Gastrocnemius medialis (tissue), 4 donors: ENCODE data around the gene CNNM3. TPM values are rescaled to one million over a fixed set of nuclear protein-coding genes. Genes with fewer than 3 reads are reported as not detected.

Source experiments
- ATAC-seq, 2 donors: fragments of 150-250 bp; one replicate each; pipeline ENCODE4 v1.9.1; 2016
- DNase-seq, 2 donors: peaks; one replicate each; pipeline ENCODE4 v3.0.0-alpha.2; 2019
- H3K27ac ChIP-seq, 4 donors: fragments of 200-600 bp; sonication (generic); 1 replicate in 1 of 4; 2 replicates in 3 of 4; pipeline ENCODE4 v1.5.1; 2016 to 2018; ENCODE audit warnings: mild to moderate bottlenecking in 2 of 4, moderate library complexity in 1 of 4
- H3K27me3 ChIP-seq, 3 donors: fragments of 200-600 bp; sonication (generic) in 2 of 3; 1 replicate in 1 of 3; 2 replicates in 2 of 3; pipeline versions ENCODE4 v1.5.1 to v1.6.0; 2016 to 2019; ENCODE audit warnings: mild to moderate bottlenecking in 1 of 3, moderate library complexity in 1 of 3
- H3K36me3 ChIP-seq, 2 donors: fragments of 200-600 bp; sonication (generic) in 1 of 2; one replicate each; pipeline ENCODE4 v1.5.1; 2017 to 2018
- H3K4me1 ChIP-seq, 2 donors: fragments of 200-600 bp; sonication (generic) in 1 of 2; one replicate each; pipeline ENCODE4 v1.5.1; 2016 to 2017; ENCODE audit warnings: mild to moderate bottlenecking in 2 of 2
- H3K4me3 ChIP-seq, 4 donors: fragments of 200-600 bp; sonication (generic) in 3 of 4; 1 replicate in 1 of 4; 2 replicates in 3 of 4; pipeline ENCODE4 v1.5.1; 2016 to 2019; ENCODE audit warnings: mild to moderate bottlenecking in 2 of 4
- H3K9me3 ChIP-seq, 3 donors: fragments of 200-600 bp; sonication (generic) in 2 of 3; 1 replicate in 1 of 3; 2 replicates in 2 of 3; pipeline ENCODE4 v1.5.1; 2016 to 2019
- POLR2A ChIP-seq, 2 donors: fragments of 450-650 bp; IDR thresholded peaks; one replicate each; pipeline ENCODE4 v1.6.1; 2017; ENCODE audit warnings: antibody characterized with exemption in 2 of 2, mild to moderate bottlenecking in 2 of 2, moderate library complexity in 2 of 2
- in situ Hi-C, 4 donors: fragments of 200-750 bp; cut with MboI; loops; one replicate each; pipeline versions ENCODE4 v1.15.0 to v1.8.0; 2017; ENCODE audit warnings: low sequenced_read_pairs in 4 of 4
- intact Hi-C: fragments of 100-400 bp; cut with DNase I; formaldehyde crosslinking; loops from one replicate; pipeline ENCODE4 v1.15.1; 2023; ENCODE audit warnings: low total_unique reads
- total RNA-seq, 4 donors: library from RNA; depleted of rRNA; stranded (reverse); fragments of >200 nt; gene quantifications; one replicate each; pipeline versions ENCODE4 v1.1.0 to v1.2.3, GENCODE V29; 2016
- TF ChIP-seq, protein P1 (sequence below), 5 experiments: fragments of 450-650 bp in 3 of 5; fragments of 200-600 bp in 2 of 5; sonication (generic) in 2 of 5; IDR thresholded peaks in 4 of 5; conservative IDR thresholded peaks in 1 of 5; 1 replicate in 4 of 5; 2 replicates in 1 of 5; pipeline ENCODE4 v1.5.1; 2016 to 2019; ENCODE audit warnings: antibody characterized with exemption in 5 of 5, mild to moderate bottlenecking in 3 of 5, moderate library complexity in 3 of 5

Gene CNNM3
- total RNA-seq, 4 donors from 2014 or later: 3.3 to 9.8 (median 8.6) TPM

DNA sequence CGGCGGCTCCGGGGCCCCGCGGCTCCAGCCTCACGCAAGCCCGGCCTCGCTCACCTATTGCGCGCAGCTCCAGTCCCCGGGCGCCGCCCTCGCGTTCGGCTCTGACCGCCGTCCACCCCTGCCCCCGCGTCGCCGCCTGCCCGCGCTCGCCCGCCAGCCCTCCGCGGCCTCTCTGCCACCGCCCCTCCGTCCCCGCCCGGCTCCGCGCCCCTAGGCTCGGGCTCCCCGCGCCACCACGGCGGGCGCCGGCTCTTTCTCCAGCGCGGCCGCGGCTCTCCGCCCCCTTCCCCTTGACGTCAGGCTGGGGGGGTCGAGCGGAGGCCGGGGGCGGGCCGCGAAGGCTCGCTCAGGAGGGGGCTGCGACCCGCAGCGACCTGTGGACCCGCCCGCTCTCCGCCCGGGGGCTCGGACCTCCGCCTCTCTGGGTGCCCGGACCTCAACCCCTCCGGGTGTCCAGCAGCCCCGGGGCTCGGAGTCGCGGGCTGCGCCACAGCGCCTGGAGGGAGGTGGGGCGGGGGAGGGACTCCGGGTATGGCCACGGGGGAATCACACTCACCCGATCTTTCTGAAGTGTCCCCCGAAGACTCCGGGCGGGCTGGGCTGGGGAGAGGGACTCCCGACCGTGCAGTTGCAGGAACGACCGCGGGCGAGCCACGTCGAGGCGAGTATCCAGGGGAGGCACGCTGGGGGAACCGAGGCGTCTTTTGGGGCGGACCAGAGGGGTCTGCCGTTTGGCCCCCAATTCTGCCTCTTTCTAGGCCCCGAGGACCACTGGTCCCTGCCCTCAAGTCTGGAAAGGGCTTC is 54.0 kb downstream of the CNNM3 start, which contains the start of gene SEMA4C:
Gene SEMA4C, minus strand, starts transcription at position 259 of the 804 bp plus-strand sequence. CDS start 2,194 bp downstream, outside the sequence.
- ATAC-seq (peak; percentile 28 to 32), DNase-seq (no peak)
- Histone ChIP-seq H3K4me3 (peak within 1 kb of the TSS; percentile 74 to 95 (median 80)), H3K27me3 (no peaks in the 10 kb centered on the region), H3K4me1 (peaks cover 37 to 41% of the 10 kb centered on the region in 2 donors), H3K36me3 (peaks cover 0 to 5% of the 10 kb centered on the region in 2 donors), H3K27ac (peak within 1 kb of the TSS; percentile 86 to 90 (median 87)), H3K9me3 (no peaks in the 10 kb centered on the region)
- in situ Hi-C loops: no loop called here
- peak; percentile 77 to 79 for TF ChIP-seq POLR2A (IDR thresholded peaks at IDR 0.05)
- TF ChIP-seq, protein P1, sequence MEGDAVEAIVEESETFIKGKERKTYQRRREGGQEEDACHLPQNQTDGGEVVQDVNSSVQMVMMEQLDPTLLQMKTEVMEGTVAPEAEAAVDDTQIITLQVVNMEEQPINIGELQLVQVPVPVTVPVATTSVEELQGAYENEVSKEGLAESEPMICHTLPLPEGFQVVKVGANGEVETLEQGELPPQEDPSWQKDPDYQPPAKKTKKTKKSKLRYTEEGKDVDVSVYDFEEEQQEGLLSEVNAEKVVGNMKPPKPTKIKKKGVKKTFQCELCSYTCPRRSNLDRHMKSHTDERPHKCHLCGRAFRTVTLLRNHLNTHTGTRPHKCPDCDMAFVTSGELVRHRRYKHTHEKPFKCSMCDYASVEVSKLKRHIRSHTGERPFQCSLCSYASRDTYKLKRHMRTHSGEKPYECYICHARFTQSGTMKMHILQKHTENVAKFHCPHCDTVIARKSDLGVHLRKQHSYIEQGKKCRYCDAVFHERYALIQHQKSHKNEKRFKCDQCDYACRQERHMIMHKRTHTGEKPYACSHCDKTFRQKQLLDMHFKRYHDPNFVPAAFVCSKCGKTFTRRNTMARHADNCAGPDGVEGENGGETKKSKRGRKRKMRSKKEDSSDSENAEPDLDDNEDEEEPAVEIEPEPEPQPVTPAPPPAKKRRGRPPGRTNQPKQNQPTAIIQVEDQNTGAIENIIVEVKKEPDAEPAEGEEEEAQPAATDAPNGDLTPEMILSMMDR (IDR thresholded peaks at IDR 0.05 in 4 of 5, conservative IDR thresholded peaks at IDR 0.05 in 1 of 5): peak in 1 of 5 experiments; percentile 11
- intact Hi-C loops: loop anchor here (1.0 to 2.0 kb wide), 3 partner anchors 12 to 54 kb away; partner anchors contain the start of genes ANKRD39 and CNNM3

GRCh38 chr2:96870626-96871255 is 54.7 kb downstream of the CNNM3 start:
- intact Hi-C loops: no loop called here
- H3K9me3 ChIP-seq: no peaks in the 10 kb centered on the region
- in situ Hi-C loops: no loop called here
- peak overlapping the region; percentile 86 to 90 (median 87) for H3K27ac ChIP-seq
- DNase-seq: no peak
- no peaks in the 10 kb centered on the region for H3K27me3 ChIP-seq
- TF ChIP-seq, protein P1 (IDR thresholded peaks at IDR 0.05 in 4 of 5, conservative IDR thresholded peaks at IDR 0.05 in 1 of 5): no peak
- TF ChIP-seq POLR2A (IDR thresholded peaks at IDR 0.05): no peak
- H3K4me3 ChIP-seq: peak overlapping the region; percentile 74 to 95 (median 80)
- H3K36me3 ChIP-seq: no peaks in the 10 kb centered on the region
- peaks cover 38 to 41% of the 10 kb centered on the region in 2 donors for H3K4me1 ChIP-seq
- ATAC-seq: no peak

GRCh38 chr2:96872591-96873349 is 56.7 kb downstream of the CNNM3 start:
- Histone ChIP-seq H3K9me3 (no peaks in the 10 kb centered on the region), H3K27me3 (no peaks in the 10 kb centered on the region), H3K4me1 (peaks cover 29 to 31% of the 10 kb centered on the region in 2 donors), H3K4me3 (no peak overlapping the region), H3K27ac (peak overlapping the region; percentile 67 to 75 (median 70)), H3K36me3 (no peaks in the 10 kb centered on the region)
- DNase-seq (no peak), ATAC-seq (no peak)
- TF ChIP-seq, protein P1 (IDR thresholded peaks at IDR 0.05 in 4 of 5, conservative IDR thresholded peaks at IDR 0.05 in 1 of 5): no peak
- no peak for TF ChIP-seq POLR2A (IDR thresholded peaks at IDR 0.05)
- intact Hi-C loops (no loop called here), in situ Hi-C loops (no loop called here)

DNA sequence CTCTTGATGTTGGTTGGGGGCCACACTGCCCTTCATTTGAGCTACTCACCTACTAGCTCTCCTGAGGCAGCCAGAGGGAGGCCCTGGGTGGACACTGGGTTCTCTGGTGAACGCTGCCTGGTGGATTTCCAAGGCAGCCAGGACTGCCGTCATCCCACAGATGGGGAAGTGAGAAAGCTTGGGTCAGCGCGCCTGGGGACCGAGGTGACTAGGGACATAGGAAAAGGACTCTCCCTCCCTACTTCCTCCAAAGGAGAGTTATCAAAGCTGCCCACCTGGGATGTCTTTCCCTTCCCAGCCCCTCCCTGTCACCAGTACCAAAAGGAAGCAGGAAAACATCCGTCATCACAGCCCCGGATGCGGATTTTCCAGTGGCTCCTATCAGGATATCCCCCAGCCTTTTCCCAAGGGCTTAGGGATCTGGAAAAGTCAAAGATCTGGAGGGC is 57.6 kb downstream of the CNNM3 start:
- Histone ChIP-seq H3K4me3 (no peak overlapping the region), H3K36me3 (no peaks in the 10 kb centered on the region), H3K4me1 (peaks cover 24 to 29% of the 10 kb centered on the region in 2 donors), H3K27ac (peak overlapping the region; percentile 67 to 75 (median 70)), H3K9me3 (no peaks in the 10 kb centered on the region), H3K27me3 (no peaks in the 10 kb centered on the region)
- DNase-seq (peak; percentile 45 to 48), ATAC-seq (peak; percentile 15 to 24)
- intact Hi-C loops (no loop called here), in situ Hi-C loops (no loop called here)
- TF ChIP-seq, protein P1 (IDR thresholded peaks at IDR 0.05 in 4 of 5, conservative IDR thresholded peaks at IDR 0.05 in 1 of 5): no peak
- peak in 1 of 2 donors; percentile 40 for TF ChIP-seq POLR2A (IDR thresholded peaks at IDR 0.05)
